ENCODE results near the gene NF2.

Gene NF2

GRCh38 chr22:29621761-29622526, 18.5 kb downstream of the NF2 start:
- H3K27me3 ChIP-seq (ENCODE audit: control insufficient read depth, insufficient read depth, low read length): no peaks in the 10 kb centered on the region
- H3K36me3 ChIP-seq (ENCODE audit: control insufficient read depth, insufficient read depth, low read length): no peaks in the 10 kb centered on the region
- no peak overlapping the region for H3K27ac ChIP-seq (ENCODE audit: low read depth, low read length)
- H3K4me1 ChIP-seq (ENCODE audit: control insufficient read depth, insufficient read depth, low read length): peaks cover 30% of the 10 kb centered on the region
- no peaks in the 10 kb centered on the region for H3K9me3 ChIP-seq (ENCODE audit: control insufficient read depth, insufficient read depth, low read depth, low read length)
- H3K9ac ChIP-seq (ENCODE audit: low read length): no peak overlapping the region
- no peak overlapping the region for H3K4me3 ChIP-seq (ENCODE audit: low read depth, low read length)

GRCh38 chr22:29623059-29623458, 19.6 kb downstream of the NF2 start:
- Histone ChIP-seq H3K27me3 (ENCODE audit: control insufficient read depth, insufficient read depth, low read length) (no peaks in the 10 kb centered on the region), H3K27ac (ENCODE audit: low read depth, low read length) (no peak overlapping the region), H3K4me1 (ENCODE audit: control insufficient read depth, insufficient read depth, low read length) (peaks cover 27% of the 10 kb centered on the region), H3K36me3 (ENCODE audit: control insufficient read depth, insufficient read depth, low read length) (no peaks in the 10 kb centered on the region), H3K9me3 (ENCODE audit: control insufficient read depth, insufficient read depth, low read depth, low read length) (no peaks in the 10 kb centered on the region), H3K9ac (ENCODE audit: low read length) (no peak overlapping the region), H3K4me3 (ENCODE audit: low read depth, low read length) (no peak overlapping the region)

- no peak overlapping the region for H3K27ac ChIP-seq (ENCODE audit: low read depth, low read length)
Observed at GRCh38 chr22:29623553-29624169, 20.2 kb downstream of the NF2 start.

GRCh38 chr22:29625090-29625825, 21.8 kb downstream of the NF2 start:
- no peak overlapping the region for H3K9ac ChIP-seq (ENCODE audit: low read length)

More at GRCh38 chr22:29623553-29624169, 20.2 kb downstream of the NF2 start:
- no peaks in the 10 kb centered on the region for H3K36me3 ChIP-seq (ENCODE audit: control insufficient read depth, insufficient read depth, low read length)
- H3K9ac ChIP-seq (ENCODE audit: low read length): no peak overlapping the region
- no peaks in the 10 kb centered on the region for H3K27me3 ChIP-seq (ENCODE audit: control insufficient read depth, insufficient read depth, low read length)
- H3K4me1 ChIP-seq (ENCODE audit: control insufficient read depth, insufficient read depth, low read length): peaks cover 21% of the 10 kb centered on the region
- H3K9me3 ChIP-seq (ENCODE audit: control insufficient read depth, insufficient read depth, low read depth, low read length): no peaks in the 10 kb centered on the region
- H3K4me3 ChIP-seq (ENCODE audit: low read depth, low read length): no peak overlapping the region

GRCh38 chr22:29626497-29627195, 23.2 kb downstream of the NF2 start:
- Histone ChIP-seq H3K4me1 (ENCODE audit: control insufficient read depth, insufficient read depth, low read length) (peaks cover 20% of the 10 kb centered on the region), H3K9ac (ENCODE audit: low read length) (no peak overlapping the region), H3K9me3 (ENCODE audit: control insufficient read depth, insufficient read depth, low read depth, low read length) (no peaks in the 10 kb centered on the region), H3K27me3 (ENCODE audit: control insufficient read depth, insufficient read depth, low read length) (no peaks in the 10 kb centered on the region), H3K27ac (ENCODE audit: low read depth, low read length) (no peak overlapping the region), H3K36me3 (ENCODE audit: control insufficient read depth, insufficient read depth, low read length) (no peaks in the 10 kb centered on the region), H3K4me3 (ENCODE audit: low read depth, low read length) (no peak overlapping the region)

More at GRCh38 chr22:29625090-29625825, 21.8 kb downstream of the NF2 start:
- Histone ChIP-seq H3K9me3 (ENCODE audit: control insufficient read depth, insufficient read depth, low read depth, low read length) (no peaks in the 10 kb centered on the region), H3K27me3 (ENCODE audit: control insufficient read depth, insufficient read depth, low read length) (no peaks in the 10 kb centered on the region), H3K4me3 (ENCODE audit: low read depth, low read length) (no peak overlapping the region), H3K27ac (ENCODE audit: low read depth, low read length) (no peak overlapping the region), H3K4me1 (ENCODE audit: control insufficient read depth, insufficient read depth, low read length) (peaks cover 20% of the 10 kb centered on the region), H3K36me3 (ENCODE audit: control insufficient read depth, insufficient read depth, low read length) (no peaks in the 10 kb centered on the region)

GRCh38 chr22:29627196-29627535, 23.7 kb downstream of the NF2 start:
- Histone ChIP-seq H3K9me3 (ENCODE audit: control insufficient read depth, insufficient read depth, low read depth, low read length) (no peaks in the 10 kb centered on the region), H3K9ac (ENCODE audit: low read length) (no peak overlapping the region), H3K4me3 (ENCODE audit: low read depth, low read length) (no peak overlapping the region), H3K27me3 (ENCODE audit: control insufficient read depth, insufficient read depth, low read length) (no peaks in the 10 kb centered on the region), H3K4me1 (ENCODE audit: control insufficient read depth, insufficient read depth, low read length) (peaks cover 20% of the 10 kb centered on the region), H3K36me3 (ENCODE audit: control insufficient read depth, insufficient read depth, low read length) (no peaks in the 10 kb centered on the region), H3K27ac (ENCODE audit: low read depth, low read length) (no peak overlapping the region)

GRCh38 chr22:29628996-29629902, 25.8 kb downstream of the NF2 start:
- no peaks in the 10 kb centered on the region for H3K36me3 ChIP-seq (ENCODE audit: control insufficient read depth, insufficient read depth, low read length)
- no peaks in the 10 kb centered on the region for H3K27me3 ChIP-seq (ENCODE audit: control insufficient read depth, insufficient read depth, low read length)
- no peaks in the 10 kb centered on the region for H3K9me3 ChIP-seq (ENCODE audit: control insufficient read depth, insufficient read depth, low read depth, low read length)
- no peak overlapping the region for H3K27ac ChIP-seq (ENCODE audit: low read depth, low read length)
- H3K9ac ChIP-seq (ENCODE audit: low read length): no peak overlapping the region
- H3K4me1 ChIP-seq (ENCODE audit: control insufficient read depth, insufficient read depth, low read length): peaks cover 10% of the 10 kb centered on the region
- no peak overlapping the region for H3K4me3 ChIP-seq (ENCODE audit: low read depth, low read length)

GRCh38 chr22:29629903-29630516, 26.6 kb downstream of the NF2 start:
- H3K9me3 ChIP-seq (ENCODE audit: control insufficient read depth, insufficient read depth, low read depth, low read length): no peaks in the 10 kb centered on the region
- H3K36me3 ChIP-seq (ENCODE audit: control insufficient read depth, insufficient read depth, low read length): no peaks in the 10 kb centered on the region
- peaks cover 10% of the 10 kb centered on the region for H3K4me1 ChIP-seq (ENCODE audit: control insufficient read depth, insufficient read depth, low read length)
- no peaks in the 10 kb centered on the region for H3K27me3 ChIP-seq (ENCODE audit: control insufficient read depth, insufficient read depth, low read length)
- no peak overlapping the region for H3K9ac ChIP-seq (ENCODE audit: low read length)
- H3K4me3 ChIP-seq (ENCODE audit: low read depth, low read length): no peak overlapping the region
- H3K27ac ChIP-seq (ENCODE audit: low read depth, low read length): no peak overlapping the region

- Histone ChIP-seq H3K4me1 (ENCODE audit: control insufficient read depth, insufficient read depth, low read length) (peaks cover 10% of the 10 kb centered on the region), H3K36me3 (ENCODE audit: control insufficient read depth, insufficient read depth, low read length) (no peaks in the 10 kb centered on the region), H3K27ac (ENCODE audit: low read depth, low read length) (no peak overlapping the region), H3K9ac (ENCODE audit: low read length) (no peak overlapping the region), H3K4me3 (ENCODE audit: low read depth, low read length) (no peak overlapping the region), H3K27me3 (ENCODE audit: control insufficient read depth, insufficient read depth, low read length) (no peaks in the 10 kb centered on the region), H3K9me3 (ENCODE audit: control insufficient read depth, insufficient read depth, low read depth, low read length) (no peaks in the 10 kb centered on the region)
Observed at GRCh38 chr22:29630987-29631386, 27.6 kb downstream of the NF2 start.

GRCh38 chr22:29631725-29632124, 28.3 kb downstream of the NF2 start:
- Histone ChIP-seq H3K36me3 (ENCODE audit: control insufficient read depth, insufficient read depth, low read length) (no peaks in the 10 kb centered on the region), H3K4me3 (ENCODE audit: low read depth, low read length) (no peak overlapping the region), H3K9ac (ENCODE audit: low read length) (no peak overlapping the region), H3K27ac (ENCODE audit: low read depth, low read length) (no peak overlapping the region), H3K9me3 (ENCODE audit: control insufficient read depth, insufficient read depth, low read depth, low read length) (no peaks in the 10 kb centered on the region), H3K4me1 (ENCODE audit: control insufficient read depth, insufficient read depth, low read length) (peaks cover 7% of the 10 kb centered on the region), H3K27me3 (ENCODE audit: control insufficient read depth, insufficient read depth, low read length) (no peaks in the 10 kb centered on the region)

Data from HUES6 (cell line).